GM21360 (cell line): ENCODE data around the gene DENND6B.
"Not testable (repeated sequence)": the region's sequence is repeated elsewhere in the genome, so short reads cannot be mapped to it uniquely, and the experiment has no call there.

Experiments
- ATAC-seq: cut with Tn5 transposase; IDR thresholded peaks from one replicate; pipeline ENCODE4 v1.9.1; 2021; ENCODE audit warnings: mild to moderate bottlenecking, moderate library complexity; ENCODE audit not compliant: unreplicated experiment

The DENND6B gene

DNA sequence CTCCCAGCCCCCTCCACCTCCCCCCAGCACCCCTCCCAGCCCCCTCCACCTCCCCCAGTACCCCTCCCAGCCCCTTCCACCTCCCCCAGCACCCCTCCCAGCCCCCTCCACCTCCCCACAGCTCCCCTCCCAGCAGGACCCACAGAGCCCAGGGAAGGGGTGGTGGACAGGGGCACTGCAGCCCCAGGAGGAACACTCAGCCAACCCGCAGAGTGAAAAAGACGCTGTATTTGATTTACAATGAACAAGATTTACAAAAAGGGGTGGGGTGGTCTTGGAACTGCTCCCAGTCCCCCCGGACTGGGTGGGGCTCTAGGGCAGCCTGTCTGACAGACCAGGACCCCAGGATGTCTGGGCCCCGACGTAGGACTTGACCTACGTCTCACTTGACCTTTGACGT is 52.0 kb downstream of the DENND6B start:
- ATAC-seq: no peak

DNA sequence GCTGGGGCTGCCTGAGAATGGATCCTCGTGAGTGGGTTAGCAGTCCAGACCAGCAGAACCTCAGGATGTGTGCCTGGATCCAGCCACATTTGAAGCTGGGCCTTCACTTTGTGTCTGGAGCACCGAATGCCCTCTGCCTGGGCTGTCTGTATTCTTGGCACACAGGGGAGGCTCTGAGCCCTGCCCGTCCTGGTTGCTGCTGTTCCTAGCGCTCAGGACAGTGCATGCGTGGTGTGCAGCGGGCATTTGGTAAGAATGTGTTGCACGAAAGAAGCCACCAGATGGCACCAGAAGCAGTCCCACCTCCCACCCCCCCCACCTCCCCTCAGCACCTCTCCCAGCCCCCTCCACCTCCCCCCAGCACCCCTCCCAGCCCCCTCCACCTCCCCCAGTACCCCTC is 52.5 kb downstream of the DENND6B start:
- ATAC-seq: no peak

DNA sequence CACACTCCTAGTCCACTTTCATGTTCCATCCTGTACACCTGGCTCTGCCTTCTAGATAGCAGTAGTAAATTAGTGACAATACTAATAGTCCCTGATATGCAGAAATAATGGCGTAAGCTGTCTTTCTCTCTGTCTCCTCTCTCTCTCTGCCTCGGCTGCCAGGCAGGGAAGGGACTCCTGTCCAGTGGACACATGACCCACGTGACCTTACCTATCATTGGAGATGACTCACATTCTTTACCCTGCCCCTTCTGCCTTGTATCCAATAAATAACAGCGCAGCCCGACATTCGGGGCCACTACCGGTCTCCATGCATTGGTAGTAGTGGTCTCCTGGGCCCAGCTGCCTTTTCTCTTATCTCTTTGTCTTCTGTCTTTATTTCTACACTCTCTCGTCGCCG is 53.0 kb downstream of the DENND6B start:
- not testable (repeated sequence) for ATAC-seq

DNA sequence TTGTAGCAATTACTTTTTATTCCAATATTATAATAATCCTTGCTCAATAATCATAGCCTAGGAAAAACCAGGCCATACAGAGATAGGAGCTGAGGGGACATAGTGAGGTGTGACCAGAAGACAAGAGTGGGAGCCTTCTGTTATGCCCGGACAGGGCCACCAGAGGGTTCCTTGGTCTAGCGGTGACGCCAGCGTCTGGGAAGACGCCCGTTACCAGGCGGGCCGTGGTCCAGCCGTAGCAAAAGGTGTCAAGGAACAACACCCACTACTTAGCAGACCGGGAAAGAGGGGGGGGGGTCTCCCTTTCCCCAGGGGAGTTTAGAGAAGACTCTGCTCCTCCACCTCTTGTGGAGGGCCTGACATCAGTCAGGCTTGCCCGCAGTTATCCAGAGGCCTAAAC is 53.5 kb downstream of the DENND6B start:
- not testable (repeated sequence) for ATAC-seq

DNA sequence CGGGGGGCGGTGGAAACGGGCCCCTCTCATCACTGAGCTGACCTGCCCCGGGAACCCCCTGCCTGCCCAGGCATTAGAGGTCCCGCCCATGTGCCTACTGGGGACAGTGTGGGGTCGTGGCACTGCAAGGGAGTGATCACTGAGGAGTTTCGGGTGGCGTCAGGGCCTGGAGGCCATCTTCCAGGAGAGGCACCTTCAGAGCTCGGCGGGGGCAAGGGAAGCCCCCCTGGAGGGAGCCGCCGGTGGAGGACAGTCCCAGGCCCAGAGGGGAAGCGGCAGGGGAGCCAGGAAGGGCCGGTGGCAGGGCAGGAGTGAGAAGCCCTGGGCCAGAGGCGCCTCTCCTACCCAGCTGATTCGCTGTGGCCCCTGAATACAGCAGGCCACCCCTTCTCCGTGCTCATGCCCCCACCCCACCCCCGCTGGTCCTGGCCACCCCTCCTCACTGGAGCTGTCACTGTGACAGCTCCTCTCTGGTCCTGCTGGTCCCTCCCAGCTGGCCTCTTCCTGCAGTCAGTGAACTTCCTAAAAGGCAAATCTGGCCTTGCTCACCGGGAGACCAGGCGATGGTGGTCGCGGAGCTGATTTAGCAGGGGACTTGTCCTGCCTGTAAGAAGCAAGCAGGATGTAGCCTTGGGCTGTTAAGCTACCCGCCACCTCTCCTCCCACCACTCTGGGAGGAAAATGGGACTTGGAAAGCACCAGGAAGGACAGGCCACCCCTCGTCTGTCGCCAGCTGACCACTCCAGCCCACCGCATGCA is 54.6 kb downstream of the DENND6B start:
- ATAC-seq: no peak

DNA sequence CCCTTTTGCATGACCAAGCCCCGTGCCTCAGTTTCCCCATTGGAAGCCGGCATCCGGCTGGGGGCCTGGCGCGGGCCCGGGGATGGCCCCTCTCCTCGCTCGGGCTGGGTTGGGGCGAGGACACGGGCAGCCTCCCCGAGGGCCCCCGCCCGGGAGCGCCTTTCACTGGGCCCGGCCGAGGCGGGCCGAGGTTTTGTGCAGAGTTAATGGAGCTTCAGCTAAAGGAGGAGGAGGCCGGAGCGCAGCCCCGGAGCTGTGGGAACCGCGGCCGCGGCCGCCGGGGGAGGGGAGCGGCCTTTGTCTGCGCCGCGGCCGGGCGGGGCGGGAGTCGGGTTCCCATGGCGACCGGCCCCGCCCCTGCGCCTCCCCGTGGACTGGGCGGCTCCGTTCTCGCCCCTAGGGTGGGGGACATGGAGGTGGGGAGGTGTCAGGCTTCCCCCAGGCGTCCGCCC is 55.3 kb downstream of the DENND6B start:
- ATAC-seq: no peak

DNA sequence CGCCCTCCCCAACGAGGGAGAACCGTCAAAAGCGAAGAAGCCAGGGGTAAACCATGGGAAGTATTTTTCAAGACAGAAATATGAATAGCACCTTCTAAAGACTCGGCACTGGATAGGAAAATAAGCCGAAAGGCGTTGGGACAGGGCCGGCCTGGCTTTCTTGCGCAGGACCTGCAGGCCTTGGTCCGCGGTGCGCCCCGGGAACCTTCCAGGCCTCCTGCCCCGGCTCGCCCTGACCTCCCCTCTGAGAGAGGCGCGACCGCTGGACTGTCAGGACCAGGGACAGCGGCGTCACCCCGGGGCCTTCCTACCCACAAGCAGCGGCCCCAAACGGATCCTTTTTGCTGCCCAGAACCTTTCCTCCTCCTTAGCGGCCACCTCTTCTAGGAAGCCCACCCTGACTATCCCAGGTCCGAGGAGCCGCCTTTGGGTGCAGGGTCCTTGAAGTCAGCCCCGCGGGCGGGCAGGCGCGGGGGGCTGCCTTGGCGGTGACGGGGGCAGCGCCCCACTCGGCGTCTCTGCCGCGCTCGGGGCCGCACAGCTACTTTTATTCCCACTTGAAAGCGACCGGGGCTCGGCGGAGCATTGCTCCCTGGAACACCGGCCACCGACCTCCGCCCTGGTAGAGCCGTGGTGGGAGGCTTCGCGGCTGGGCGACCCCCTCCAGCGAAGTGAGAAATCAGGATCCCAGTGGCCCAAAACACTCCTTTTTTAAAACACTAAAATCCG is 56.0 kb downstream of the DENND6B start:
- ATAC-seq: no peak

DNA sequence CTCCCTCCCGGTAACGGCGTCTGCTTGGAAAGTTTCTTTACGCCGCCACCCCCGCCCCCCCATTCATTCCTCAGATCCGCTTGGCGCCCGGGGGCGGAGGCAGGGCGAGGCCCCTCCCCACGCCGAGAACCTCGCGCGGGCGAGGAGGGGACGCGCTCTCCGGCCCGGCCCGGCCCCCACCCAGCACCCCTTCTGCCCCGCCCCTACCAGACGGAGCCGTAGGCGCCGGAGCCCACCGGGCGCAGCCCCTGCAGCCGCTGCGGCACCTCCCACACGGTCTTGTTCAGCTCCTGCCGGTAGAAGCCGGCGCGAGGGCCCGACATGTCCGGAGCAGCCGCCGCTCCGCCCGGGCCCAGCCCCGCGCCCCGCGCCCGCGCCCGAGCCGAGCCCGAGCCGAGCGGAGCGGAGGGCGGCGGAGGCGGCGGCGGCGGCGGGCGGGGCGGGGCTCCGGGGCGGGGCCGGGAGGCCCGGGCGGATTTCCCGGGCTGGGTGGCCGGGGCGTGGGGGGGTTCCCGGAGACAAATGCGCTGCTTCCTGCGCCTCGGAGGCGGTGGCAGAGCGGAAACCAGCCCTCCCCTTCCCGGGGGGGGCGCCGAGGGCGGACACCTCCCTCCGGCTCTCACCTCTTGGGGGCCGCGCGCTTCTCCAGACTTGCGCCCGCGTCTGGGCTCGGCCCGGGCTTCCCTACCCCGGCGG is 56.7 kb downstream of the DENND6B start, which contains the start of gene MAPK11:
Gene MAPK11 (minus strand): TSS at position 411 of the 696 bp plus-strand sequence. CDS start 88 bp downstream, at position 323.
- no peak for ATAC-seq

DNA sequence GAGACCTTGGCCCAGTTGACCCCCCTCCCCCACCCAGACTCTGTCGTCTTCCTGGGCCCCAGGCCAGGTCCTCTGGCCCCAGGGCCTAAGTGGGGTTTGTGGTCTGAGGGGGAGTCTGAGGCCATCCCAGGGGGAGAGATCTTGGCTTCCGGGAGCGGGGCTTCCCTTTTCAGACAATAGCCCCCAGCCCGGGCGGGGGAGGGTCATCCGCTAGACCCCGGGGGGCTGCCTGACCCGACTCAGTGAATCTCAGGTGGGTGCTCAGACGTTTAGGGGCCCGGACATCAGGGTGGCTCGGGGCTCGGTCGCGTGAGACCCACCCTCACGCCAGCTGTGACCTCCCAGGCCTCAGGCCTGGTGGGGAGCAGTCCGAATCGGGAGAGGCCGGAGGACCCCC is 57.2 kb downstream of the DENND6B start:
- no peak for ATAC-seq

DNA sequence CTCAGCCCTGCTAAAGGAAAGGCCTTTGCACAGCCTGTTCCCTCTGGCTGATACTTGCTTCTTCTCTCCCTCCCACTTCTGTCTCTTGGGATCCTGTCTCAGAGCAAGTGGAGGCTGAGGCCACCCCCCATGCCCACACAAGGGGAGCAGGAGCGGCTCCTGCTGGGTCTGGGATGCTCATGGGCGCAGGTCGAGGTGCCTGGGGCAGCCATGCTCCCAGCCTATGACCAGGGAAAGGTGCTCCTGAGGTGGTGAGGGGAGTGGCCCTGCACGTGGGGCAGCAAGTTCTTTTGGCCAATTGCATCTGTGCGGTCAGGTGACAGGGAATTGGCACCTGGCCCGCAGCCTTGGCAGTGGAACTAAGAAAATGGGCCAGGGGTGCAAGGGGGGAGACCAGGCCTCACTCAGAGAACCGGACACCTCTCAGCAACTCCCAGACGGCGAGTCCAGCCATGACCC is 58.1 kb downstream of the DENND6B start:
- no peak for ATAC-seq

DNA sequence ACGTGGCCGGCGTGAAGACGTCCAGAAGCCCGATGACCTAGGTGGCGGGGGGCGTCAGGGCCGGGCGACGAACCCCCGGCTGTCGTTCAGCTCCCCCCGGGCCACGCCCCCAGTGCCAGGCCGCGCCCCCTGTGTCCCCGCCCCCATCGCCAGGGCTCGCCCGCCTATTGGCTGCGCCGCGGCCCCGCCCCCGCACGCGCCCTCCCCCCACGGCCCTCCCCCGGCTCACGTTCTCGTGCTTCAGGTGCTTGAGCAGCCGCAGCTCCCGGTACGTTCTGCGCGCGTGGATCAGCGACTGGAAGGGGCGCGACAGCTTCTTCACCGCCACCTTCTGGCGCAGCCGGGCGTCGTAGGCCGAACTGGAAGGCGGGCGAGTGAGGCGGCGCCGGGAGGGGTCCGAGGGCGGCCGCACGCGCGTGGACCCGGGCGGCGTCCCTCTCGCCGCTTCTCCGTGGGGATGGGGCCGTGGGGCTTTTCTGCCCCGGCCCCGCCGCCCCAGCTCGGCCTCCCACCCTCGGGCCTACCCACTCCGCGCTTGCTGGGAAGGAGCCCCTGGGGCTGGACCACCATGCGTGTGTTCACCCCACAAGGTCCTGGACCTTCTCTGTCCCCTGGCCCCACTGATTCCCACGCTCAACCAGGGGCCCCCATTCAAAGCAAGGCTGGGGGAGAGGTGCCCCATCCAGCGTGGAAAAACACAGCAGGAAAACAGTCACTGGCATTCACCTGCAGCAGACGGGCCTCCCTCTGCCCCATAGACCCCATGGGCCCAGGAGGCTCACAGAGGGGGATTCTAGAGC is 59.0 kb downstream of the DENND6B start:
- no peak for ATAC-seq

DNA sequence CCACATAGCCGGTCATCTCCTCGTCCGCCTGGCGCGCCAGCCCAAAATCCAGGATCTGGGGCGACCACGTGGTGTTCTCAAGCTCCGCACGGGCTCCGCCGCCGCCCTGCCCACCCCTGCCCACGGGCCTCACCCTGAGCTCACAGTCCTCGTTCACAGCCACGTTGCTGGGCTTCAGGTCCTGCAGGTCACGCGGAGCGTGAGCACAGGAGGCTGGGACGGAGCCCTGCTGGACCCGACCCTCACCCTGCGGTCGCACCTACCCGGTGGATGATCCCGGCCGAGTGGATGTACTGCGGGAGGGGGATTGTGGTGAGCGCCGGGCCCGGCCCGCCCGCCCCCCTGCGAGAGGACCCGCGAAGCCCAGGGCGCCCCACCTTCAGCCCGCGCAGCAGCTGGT is 59.8 kb downstream of the DENND6B start:
- ATAC-seq: no peak

DNA sequence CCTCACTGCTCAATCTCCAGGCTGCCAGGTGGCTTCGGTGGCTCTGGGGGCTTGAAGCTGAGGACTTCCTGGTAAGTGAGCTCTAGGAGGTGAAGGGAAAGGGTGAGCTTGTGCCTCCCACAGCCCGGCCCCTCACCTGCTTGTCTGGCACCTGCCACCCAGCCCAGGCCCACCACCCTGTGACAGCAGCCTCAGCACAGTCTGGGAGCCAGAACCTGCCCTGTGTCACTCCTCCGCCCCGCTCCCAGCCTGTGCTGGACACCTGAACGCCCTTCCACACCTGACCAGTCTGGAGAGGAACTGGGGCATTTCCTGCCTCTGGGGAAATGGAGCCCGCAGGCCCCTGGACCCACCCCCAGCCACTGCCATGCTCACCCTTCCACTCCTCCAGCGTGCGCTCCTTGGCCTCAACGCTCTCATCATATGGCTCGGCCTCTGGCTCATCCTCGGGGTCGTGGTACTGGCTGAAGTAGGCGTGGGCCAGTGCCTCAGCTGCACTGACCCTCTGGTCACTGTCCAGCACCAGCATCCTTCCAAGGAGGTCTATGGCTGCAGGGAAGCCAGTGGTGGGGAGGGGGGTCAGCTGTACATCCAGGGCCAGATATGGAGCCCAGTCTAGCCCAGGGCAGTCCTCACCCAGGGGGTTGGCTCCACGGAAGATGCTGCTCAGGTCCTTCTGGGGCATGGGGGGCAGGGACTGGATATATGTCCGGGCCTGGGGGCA is 61.7 kb downstream of the DENND6B start:
- no peak for ATAC-seq

DNA sequence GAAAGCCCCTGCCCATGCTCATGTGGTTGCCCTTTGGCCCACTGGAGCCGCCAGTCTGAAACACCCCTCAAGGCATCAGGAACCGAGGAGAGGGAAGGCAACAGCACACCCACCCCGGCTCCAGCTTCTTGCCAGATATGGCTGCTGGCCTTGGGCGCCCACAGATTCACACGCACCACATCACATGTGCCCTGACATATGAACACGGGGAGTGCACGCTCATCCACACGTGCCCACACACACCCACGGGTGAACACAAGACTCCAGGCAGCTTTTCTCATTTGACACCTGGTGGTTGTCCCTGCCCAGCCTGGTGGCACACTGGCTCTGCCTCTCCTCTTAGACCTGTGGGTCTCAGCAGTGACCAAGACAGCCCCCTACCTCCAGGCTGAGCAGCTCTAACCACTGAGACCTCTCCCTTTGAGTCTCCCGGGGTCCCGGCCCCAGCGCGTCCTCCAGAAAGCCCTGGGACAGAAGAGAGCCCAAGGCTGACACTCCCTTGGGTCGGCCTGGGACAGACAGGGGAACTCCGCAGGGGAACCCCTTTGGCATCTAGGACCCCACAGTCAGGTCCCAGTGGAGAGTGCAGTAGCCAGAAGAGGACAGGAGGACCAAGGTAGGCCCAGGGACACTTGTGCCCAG is 62.6 kb downstream of the DENND6B start:
- no peak for ATAC-seq

DNA sequence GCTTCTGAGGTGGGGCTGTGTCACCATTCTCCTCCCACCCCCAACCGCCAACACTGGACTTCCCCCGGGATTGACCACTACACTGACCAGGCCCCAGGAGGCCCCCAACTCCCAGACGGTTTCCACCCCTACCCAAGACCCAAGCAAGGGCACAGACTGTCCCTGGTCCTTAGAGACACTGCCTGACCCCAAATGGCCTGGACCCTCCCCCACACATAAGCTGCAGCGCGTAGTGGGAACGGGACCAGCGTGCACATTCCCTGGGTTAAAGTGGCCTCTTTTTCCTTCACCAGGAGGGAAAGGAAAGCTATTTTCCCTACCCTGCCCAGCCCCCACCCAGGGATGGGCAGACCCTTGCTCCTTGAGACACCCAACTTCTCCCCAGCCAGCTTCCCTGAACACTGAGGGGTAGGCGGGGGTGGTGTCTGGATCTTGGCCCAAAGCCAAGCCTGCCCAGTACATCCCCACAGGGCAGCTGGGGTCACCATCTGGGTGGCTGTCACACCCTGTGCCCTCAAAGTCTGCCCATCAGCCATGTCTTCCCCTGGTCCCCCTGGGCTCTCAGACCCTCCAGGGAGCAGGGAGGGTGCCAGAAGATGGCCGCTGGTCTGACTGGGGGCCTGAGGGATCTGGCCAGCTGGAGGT is 63.7 kb downstream of the DENND6B start:
- no peak for ATAC-seq

DNA sequence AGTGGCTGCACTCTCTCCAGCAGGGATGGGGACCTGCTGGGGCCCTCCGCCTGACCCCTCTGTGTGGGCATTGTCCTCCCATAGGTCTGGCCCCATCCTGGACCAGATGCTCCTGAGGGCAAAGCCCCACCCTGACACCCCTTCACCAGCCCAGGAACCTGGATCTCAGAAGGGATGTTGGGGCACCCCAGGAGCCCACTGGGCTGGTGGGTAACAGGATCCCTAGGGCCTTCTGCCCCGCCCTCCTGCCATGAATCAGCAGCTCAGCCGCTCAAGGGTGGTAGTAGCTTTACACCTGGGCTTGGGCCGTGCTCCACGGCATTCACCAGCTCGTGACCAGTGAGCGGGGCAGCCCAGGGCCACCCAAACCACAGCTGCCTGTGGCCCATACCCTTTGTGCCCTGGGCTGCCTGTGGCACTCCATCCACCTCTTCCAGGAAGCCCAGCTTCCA is 64.3 kb downstream of the DENND6B start:
- ATAC-seq: no peak

DNA sequence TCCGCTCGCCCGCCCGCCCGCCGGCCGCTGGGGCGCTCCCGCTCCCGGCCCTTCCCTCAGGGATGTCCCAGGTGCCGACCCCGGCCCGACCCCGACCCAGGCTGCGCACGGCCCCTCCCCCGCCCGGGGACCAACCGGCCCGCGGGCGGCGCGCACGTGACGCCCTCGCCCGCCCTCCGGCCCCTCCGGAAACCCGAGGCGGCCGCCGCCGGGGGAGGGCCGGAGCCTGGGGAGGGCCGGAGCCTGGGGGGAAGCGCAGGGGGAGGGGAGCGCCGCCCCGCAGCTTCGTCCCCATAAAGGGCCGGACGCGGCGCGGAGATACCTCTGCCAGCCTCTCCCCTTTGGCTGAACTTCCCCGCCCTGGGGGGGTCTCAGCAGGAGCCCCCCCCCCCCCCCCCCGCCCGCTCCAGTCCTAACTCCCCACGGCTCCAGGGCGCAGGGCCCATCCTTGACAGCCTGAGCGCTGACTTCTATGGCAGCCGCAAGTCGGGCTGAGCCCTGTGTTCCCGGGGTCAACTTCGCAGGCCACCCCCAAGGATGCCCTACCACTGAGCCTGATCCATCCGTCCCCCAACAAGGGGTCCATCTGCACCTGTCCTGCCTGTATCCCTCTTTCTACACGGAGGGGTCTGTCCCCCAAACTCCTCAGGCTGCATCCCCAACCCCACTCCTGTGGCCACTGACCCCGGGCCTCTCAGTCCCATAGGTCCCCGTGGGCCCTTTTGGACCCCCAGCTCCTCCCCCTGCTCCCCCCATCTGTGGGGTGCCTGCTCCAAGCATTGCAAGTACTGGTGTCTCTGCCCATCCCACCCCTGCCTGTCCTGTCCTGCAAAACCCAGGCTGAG is 65.0 kb downstream of the DENND6B start, which contains the start of gene MAPK12:
Gene MAPK12 (minus strand): TSS at position 69 of the 845 bp plus-strand sequence. CDS start 174 bp downstream, outside the sequence.
- no peak for ATAC-seq
